Measurements from ENCODE around the gene PLXNC1. TPM values are rescaled to one million over a fixed set of nuclear protein-coding genes. Genes with fewer than 3 reads are reported as not detected.

Gene PLXNC1
- polyA plus RNA-seq, 1 donor (not counting 4 experiments of a cell fraction or from before 2014, with no cell fraction given), result 0.17 TPM

GRCh38 chr12:94280063-94280462 is 131.7 kb downstream of the PLXNC1 start:
- H3K4me2 ChIP-seq (ENCODE audit: control insufficient read depth, extremely low read depth, insufficient read depth, low read depth, low read length), result no peak overlapping the region
- dilution Hi-C loops (cut with MboI; ENCODE audit: extremely low pct_ligation_motif_present, low sequenced_read_pairs), result no loop called here
- no peak overlapping the region for H3K9ac ChIP-seq (ENCODE audit: control insufficient read depth, extremely low read depth, insufficient read depth, low read length)
- H4K20me1 ChIP-seq (ENCODE audit: control insufficient read depth, extremely low read depth, insufficient read depth, low read length), result no peaks in the 10 kb centered on the region
- TF ChIP-seq CTCF (optimal IDR thresholded peaks at IDR 0.05 in 1 of 3, IDR thresholded peaks at IDR 0.05 in 1 of 3, conservative IDR thresholded peaks at IDR 0.05 in 1 of 3; ENCODE audit: extremely low read depth in 1 of 3, insufficient read depth in 2 of 3, low read length in 3 of 3), result no peak
- no peak for TF ChIP-seq EZH2 (IDR thresholded peaks at IDR 0.05; ENCODE audit: low read length)
- H3K27me3 ChIP-seq (ENCODE audit: control insufficient read depth, extremely low read depth, insufficient read depth, low read length), result peaks cover 4% of the 10 kb centered on the region
- H3K27ac ChIP-seq (ENCODE audit: control insufficient read depth, insufficient read depth, low read length), result no peak overlapping the region
- no peak for FAIRE-seq
- H3K9me1 ChIP-seq (ENCODE audit: control insufficient read depth, extremely low read depth, insufficient read depth, low read length), result no peaks in the 10 kb centered on the region
- no peaks in the 10 kb centered on the region for H3K4me1 ChIP-seq (ENCODE audit: control insufficient read depth, extremely low read depth, insufficient read depth, low read length)
- no peak overlapping the region for H3K4me3 ChIP-seq (ENCODE audit: control insufficient read depth in 2 of 3, extremely low read depth in 1 of 3, insufficient read depth in 2 of 3, low read depth in 1 of 3, low read length in 3 of 3)
- no peak overlapping the region for H2AFZ ChIP-seq (ENCODE audit: control insufficient read depth, low read length)
- no peaks in the 10 kb centered on the region for H3K36me3 ChIP-seq (ENCODE audit: control insufficient read depth in 2 of 2, extremely low read depth in 1 of 2, insufficient read depth in 2 of 2, low read length in 2 of 2)
- no peaks in the 10 kb centered on the region for H3K79me2 ChIP-seq (ENCODE audit: control insufficient read depth, insufficient read depth, low read length)
- DNase-seq (ENCODE audit: low read depth, low spot score), result no peak
- H3K9me3 ChIP-seq (ENCODE audit: control insufficient read depth, low read depth, low read length), result no peaks in the 10 kb centered on the region

GRCh38 chr12:94282675-94283074 is 134.3 kb downstream of the PLXNC1 start:
- dilution Hi-C loops (cut with MboI; ENCODE audit: extremely low pct_ligation_motif_present, low sequenced_read_pairs), result no loop called here
- FAIRE-seq, result no peak
- H2AFZ ChIP-seq (ENCODE audit: control insufficient read depth, low read length), result no peak overlapping the region

More at GRCh38 chr12:94282675-94283074, 134.3 kb downstream of the PLXNC1 start:
- Histone ChIP-seq H3K36me3 (ENCODE audit: control insufficient read depth in 2 of 2, extremely low read depth in 1 of 2, insufficient read depth in 2 of 2, low read length in 2 of 2) (no peaks in the 10 kb centered on the region), H3K4me3 (ENCODE audit: control insufficient read depth in 2 of 3, extremely low read depth in 1 of 3, insufficient read depth in 2 of 3, low read depth in 1 of 3, low read length in 3 of 3) (no peak overlapping the region), H4K20me1 (ENCODE audit: control insufficient read depth, extremely low read depth, insufficient read depth, low read length) (no peaks in the 10 kb centered on the region), H3K27ac (ENCODE audit: control insufficient read depth, insufficient read depth, low read length) (no peak overlapping the region), H3K9ac (ENCODE audit: control insufficient read depth, extremely low read depth, insufficient read depth, low read length) (no peak overlapping the region), H3K4me1 (ENCODE audit: control insufficient read depth, extremely low read depth, insufficient read depth, low read length) (no peaks in the 10 kb centered on the region), H3K9me1 (ENCODE audit: control insufficient read depth, extremely low read depth, insufficient read depth, low read length) (no peaks in the 10 kb centered on the region), H3K27me3 (ENCODE audit: control insufficient read depth, extremely low read depth, insufficient read depth, low read length) (peaks cover 4% of the 10 kb centered on the region), H3K9me3 (ENCODE audit: control insufficient read depth, low read depth, low read length) (no peaks in the 10 kb centered on the region), H3K79me2 (ENCODE audit: control insufficient read depth, insufficient read depth, low read length) (no peaks in the 10 kb centered on the region), H3K4me2 (ENCODE audit: control insufficient read depth, extremely low read depth, insufficient read depth, low read depth, low read length) (no peak overlapping the region)
- no peak for TF ChIP-seq CTCF (optimal IDR thresholded peaks at IDR 0.05 in 1 of 3, IDR thresholded peaks at IDR 0.05 in 1 of 3, conservative IDR thresholded peaks at IDR 0.05 in 1 of 3; ENCODE audit: extremely low read depth in 1 of 3, insufficient read depth in 2 of 3, low read length in 3 of 3)
- no peak for DNase-seq (ENCODE audit: low read depth, low spot score)
